ENCODE results near the gene WSCD1.

WSCD1 gene

DNA sequence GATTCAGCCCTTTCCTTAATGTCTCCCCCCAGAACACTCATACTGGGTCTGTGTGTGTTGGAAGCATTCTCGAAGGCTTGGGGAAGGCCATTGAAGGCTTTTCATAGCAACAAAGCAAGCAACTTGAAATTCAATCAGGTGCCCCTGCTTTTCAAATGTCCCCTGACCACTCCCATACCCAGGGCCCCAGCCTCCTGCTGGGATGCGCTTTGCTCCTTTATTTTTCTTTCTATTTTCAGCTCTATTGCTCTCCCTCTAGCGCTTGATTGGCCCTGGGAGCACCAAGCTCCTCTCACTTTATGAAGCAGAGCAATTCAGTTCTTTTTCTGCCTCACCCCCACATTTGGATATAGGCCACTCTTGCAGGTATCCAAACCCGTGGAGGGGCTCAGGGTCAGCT lies 92.0 kb downstream of the WSCD1 start:
- no peak for DNase-seq

DNA sequence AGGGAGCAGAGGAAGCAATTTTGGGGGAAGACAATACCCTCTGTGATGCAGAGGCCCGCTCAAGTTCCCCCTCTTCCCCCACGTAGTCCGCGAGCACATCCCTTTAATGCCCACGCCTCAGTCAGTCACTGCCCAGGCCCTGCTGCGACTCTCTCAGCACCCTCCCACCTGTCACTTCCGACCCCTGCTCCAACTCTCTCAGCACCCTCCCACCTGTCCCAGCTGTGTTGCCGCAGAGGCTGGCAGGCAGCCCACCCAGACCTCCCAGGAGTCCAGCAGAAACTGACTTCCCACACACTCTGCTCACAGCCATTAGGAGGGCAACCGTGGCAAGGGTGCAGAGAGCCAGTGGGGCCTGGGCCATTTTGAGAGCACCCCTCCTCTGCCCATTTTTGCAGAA lies 92.7 kb downstream of the WSCD1 start:
- no peak for DNase-seq

DNA sequence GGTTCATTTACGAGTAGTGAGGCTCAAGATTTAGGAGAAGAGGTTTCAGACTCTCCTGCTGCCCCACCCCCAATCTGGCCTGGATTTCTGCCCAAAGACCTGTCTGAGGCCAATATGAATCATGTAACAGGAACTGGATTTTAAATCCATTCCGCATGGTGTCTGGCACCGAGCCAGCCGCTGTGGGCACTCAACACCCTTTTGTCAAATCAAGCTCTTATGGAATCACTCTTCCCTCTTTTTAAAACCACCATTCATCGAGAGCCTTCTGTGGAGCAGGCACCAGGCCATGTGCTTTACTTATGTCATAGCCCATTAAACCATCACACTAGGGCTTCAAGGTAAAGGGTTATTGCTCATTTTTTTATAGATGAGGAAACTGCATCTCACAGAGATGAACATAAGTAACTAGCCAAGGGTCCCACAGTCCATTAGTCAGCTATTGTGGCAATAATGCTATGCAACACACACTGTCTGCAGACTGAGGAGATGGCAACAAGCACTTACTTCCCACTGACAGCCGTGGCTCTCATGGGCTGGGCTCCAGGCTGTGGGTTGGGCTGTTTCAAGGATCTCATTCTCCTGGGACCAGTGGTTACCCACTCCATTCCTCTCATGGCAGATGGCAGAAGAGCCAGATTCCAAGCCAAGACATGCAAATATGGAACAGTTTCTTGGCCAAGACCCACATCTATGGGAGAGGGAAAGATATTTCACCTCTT lies 93.6 kb downstream of the WSCD1 start:
- DNase-seq, result peak; percentile 55

DNA sequence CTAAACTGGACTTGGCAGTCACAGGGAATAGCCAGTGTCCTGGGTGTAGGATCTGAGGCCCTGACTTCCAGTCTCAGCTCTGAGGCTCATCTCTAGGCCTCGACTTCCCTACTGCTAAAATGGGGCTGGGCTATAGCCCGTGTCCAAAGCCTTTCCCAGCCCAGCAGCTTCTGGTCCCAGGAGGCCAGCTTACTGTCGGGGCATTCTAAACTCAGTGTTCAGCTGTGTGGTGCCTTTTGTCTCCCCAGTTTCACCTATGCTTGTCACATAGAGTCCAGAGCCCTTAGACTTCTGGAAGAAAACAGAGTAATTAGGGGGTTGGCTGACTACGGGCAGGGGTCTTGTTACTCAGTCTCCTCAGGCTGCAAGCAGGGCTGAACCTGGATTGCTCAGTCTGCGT lies 94.8 kb downstream of the WSCD1 start:
- no peak for DNase-seq

DNA sequence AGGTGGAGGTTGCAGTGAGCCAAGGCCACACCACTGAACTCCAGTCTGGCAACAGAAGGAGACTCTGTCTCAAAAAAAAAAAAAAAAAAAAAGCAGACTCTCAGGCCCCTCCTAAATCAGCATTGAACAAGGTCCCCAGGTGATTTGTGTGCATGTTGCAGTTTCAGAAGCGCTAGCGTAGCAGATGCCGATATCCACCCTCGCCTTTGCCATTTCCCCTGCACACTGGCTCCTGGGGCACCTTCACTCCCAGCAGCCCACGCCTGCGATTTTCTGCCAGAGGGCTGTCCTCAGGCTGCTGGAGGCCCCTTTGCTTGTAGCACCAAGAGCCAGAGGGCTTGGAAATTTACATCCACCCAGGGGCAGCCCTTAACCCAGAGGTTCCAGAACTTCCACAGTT lies 95.6 kb downstream of the WSCD1 start:
- DNase-seq, result no peak

DNA sequence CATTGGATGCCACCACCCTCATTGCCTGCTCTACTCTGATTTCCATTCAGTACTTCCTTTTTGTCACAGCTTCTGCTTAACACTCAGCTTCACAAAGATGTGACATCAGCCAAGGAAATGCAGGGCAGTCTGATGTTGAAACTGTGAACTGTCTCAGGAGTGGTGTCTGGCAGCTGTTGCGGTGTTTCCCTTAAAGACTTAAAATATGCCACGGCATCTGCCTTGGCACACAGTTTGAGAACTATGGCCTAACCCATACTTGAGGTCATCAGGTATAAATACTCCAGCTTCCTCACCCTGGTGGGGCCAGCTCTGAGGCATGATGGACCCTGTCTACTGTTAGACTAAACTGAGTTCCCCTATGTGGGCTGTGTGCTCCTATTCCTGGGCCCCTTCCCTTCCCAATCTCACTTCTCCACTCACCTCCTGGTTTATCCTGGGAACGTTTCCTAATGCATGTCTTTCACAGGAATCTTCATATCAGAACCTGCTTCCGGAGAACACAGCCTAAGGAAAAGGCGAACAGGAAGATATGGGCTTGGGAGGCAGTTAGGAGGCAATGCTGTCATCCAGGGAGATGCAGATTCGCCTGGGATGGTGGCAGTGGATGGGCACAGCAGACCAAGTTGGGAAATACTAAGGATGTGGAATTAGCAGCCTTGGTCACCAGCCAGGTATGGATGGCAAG lies 96.5 kb downstream of the WSCD1 start:
- DNase-seq, result no peak

DNA sequence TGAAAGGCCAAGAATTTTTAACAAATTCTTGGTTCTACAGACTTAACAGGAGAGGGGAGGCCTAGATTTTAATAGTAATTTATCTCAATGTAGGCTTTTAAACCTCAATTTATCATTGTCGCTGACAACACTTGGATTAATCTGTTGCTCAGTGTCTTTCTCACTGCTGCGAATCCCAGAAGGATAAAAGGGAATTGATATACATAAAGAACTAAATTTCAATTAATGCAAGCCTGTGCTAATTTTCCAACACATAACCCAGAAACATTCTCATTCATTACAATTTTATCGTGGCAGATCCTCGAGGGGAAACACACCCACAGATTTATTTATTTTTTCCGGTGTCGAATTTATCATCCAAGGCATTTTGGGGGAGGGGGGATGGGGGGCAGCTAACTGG lies 98.1 kb downstream of the WSCD1 start:
- DNase-seq, result no peak

DNA sequence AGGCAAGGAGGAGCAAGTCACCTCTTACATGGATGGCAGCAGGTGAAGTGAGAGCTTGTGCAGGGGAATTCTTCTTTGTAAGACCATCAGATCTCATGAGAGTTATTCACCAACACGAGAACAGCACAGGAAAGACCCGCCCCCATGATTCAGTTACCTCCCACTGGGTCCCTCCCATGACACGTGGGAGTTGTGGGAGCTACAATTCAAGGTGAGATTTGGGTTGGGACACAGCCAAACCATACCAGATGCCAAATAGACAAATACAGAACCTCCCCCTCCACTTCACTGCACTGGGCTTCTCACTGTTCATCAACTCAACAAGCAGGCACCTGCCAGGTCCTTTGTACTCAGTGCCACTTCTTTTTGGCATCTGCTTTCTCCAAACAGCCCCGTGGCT lies 100.2 kb downstream of the WSCD1 start:
- DNase-seq, result no peak

DNA sequence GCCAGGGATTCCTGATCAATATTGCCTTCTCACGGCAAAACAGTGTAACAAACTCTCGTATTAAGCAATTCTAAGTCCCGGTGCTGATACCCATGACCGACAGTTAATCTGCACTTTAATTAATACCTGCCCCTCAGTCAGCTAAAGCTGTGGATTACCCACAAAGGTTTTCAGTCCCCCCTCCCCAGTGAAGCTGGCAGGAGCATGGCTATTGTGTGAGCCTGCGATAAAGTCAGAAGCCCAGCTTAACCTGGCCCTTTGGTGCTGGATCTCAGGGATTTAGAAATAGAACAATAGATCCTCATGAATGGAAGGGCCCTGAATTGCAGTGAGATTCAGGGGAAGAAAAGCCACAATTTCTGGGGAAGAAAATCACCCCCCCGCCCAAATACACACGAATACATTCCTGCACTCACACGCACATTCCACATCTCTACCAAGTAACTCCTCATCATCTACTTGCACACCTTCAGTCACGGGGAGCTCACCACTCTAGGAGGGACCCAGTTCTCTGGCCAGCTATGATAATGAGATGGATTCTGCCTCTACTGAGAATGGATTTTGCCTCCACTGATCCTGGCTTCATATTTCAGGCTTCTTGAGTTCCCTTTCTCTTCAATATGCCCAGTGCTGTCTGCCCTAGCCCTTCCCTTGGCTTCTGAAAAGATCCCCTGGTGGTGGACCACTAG lies 102.6 kb downstream of the WSCD1 start:
- no peak for DNase-seq

DNA sequence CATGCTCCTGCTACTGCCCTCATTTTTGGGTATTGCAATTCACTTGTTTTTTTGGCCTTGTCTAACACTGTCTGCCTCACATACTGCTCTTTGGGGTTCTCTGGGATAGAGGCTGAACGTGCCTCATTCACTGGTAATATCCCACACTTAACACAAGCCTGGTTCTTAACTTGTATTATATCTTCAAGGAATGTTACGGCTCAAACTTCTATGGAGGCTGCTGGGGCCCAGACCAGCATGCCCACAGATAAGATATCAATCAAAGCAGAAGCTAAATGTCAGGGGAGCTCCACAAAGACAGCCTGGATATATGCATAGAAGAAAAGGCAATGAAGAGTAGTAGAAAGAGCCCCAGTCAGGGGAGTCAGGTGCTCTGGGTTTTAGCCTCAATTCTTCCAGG lies 103.5 kb downstream of the WSCD1 start:
- DNase-seq, result no peak

Data from NCI-H524 treated with DMSO at 0.1 percent for 48 hours (cell line).